Stimulated activated CD4-positive, alpha-beta T cell treated with anti-CD3 and anti-CD28 coated beads, Interleukin-4, amount 100 ng/mL, for 48 hours (primary cell): Measurements from ENCODE around the gene MSL3.

Source experiments
- DNase-seq, 2 donors: peaks; one replicate each; pipeline ENCODE4 v3.0.0-alpha.2; 2020; ENCODE audit warnings: low read depth in 2 of 2

Gene MSL3, protein sequence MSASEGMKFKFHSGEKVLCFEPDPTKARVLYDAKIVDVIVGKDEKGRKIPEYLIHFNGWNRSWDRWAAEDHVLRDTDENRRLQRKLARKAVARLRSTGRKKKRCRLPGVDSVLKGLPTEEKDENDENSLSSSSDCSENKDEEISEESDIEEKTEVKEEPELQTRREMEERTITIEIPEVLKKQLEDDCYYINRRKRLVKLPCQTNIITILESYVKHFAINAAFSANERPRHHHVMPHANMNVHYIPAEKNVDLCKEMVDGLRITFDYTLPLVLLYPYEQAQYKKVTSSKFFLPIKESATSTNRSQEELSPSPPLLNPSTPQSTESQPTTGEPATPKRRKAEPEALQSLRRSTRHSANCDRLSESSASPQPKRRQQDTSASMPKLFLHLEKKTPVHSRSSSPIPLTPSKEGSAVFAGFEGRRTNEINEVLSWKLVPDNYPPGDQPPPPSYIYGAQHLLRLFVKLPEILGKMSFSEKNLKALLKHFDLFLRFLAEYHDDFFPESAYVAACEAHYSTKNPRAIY

DNA sequence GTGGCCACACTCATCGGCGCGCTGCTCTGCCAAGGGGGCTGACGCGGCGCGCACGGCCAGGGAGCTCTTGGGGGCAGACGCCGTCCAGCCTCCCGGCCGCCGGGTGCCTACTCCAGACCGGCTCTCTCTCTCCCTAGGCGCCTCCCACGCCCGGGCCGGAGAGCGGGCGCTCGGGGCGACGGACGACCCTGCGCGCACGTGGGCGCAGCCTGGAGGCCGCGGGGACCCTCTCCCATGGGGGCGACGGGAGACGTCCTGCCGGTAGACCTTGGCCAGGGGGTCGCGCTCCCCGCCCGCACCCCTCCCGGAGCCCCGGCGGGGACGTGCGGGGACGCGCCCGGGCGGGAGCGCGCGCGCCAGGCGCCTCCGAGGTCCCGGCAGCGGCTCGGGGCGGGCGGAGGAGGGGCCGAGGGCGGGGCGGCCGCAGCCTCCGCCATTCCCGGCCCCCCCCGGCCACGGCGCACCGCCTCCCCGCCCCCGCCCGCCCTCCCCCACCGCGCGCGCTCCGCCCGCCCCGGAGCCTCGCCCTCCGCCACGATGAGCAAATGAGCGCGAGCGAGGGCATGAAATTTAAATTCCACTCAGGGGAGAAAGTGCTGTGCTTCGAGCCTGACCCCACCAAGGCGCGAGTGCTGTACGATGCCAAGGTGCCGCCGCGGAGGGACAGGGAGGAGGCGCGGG is at the start of gene MSL3:
Gene MSL3, plus strand, starts transcription at position 519 of the 681 bp plus-strand sequence. Its CDS starts 27 bp downstream, at position 546.
- DNase-seq, result peak in 1 of 2 donors; percentile 44

DNA sequence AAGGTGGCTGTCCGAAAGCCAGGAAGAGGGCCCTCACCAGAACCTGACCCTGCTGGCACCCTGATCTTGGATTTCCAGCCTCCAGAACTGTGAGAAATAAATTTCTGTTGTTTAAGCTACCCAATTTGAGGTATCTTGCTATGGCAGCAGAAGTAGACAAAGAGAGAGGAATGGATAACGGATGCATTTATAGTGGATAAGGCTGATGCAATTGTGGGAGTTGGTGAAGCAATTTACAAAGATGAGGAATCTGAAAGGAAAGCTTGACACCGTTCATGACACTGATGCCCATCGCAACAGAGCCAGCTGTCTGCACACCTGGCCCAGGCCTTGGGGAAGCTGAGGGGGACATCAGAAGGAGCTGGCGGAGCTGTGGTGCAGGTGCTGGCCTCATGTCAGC is 35.7 kb upstream of the MSL3 start:
- no peak for DNase-seq

- no peak for DNase-seq
These were observed 33.7 kb upstream of the MSL3 start for GRCh38 chrX:11724122-11725017.

GRCh38 chrX:11725631-11726442 is 32.2 kb upstream of the MSL3 start:
- DNase-seq, result no peak

DNA sequence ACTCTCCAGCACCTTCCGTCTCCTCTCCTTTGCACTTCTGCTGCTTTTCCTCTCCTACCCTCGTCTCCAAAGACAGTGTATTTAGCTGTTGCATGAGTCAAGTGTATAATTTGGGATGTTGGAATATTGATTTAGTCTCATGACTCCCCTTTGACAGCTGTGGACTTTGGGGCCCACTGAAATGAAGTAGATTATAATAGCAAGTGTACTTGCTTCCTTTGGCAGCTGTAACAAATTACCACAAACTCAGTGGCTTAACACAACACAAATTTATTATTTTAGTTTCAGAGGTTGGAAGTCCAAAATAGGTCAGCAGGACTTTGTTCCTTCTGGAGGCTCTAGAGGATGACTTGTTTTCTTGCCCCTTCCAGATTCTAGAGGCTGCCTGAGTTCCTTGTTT is 29.5 kb upstream of the MSL3 start:
- no peak for DNase-seq

- no peak for DNase-seq
These were observed 24.4 kb upstream of the MSL3 start for GRCh38 chrX:11733614-11734013.

DNA sequence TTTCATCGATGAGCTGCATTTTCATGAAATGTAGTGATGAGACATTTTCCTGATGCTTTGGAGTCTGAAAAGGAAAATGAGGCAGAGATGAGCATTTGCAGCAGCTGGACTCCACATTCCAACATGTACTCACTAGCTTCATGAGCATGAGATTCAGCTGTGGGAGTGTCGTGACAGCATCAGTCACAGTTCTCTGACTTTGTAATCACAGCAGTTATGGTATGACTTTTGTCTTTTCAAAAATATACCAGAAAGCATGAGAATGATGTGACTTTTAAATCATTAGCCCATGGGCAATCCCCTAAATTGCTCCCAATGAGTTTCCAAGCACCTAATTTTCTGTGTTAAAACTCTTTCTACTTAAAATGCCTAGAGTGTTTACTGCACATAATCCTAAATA is 18.3 kb upstream of the MSL3 start:
- DNase-seq, result no peak

DNA sequence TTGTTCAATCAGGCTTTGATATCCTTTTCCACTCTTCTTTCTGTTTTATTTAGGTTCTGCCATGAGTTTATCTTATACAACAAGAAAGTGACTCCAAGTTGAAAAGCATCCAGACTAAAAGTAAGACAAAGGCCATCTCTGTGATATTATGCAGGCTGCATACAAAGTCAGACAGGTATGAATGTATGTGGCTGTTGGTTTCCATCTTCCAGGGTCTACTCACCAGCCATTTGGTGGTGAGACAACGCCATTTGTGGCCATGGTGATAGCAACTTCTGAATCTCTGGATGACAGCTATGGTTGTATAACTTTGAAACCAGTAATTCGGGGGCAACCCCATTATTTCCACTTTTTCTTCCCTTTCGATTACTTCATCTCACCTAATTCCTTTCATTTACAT is 17.2 kb upstream of the MSL3 start:
- DNase-seq, result no peak

DNA sequence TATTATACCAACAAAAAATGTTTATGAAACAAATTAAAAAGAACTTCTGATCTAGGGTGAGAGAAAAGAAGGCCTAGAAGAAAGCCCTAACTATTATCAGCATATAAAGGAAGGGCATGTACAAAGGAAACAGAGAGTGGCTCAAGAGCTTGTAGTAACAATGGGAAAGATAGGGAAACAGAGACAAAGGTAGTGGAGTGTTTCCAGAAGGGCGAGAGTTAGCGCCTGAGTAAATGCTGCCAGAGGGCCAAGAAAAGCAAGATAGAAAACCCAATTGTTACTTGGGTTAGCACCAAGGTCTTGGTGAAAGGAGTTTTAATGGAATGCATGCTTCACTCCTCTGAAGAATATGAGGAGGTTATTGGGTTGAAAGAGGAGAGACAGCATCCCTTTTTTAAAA is 16.5 kb upstream of the MSL3 start:
- DNase-seq, result no peak

- no peak for DNase-seq
These were observed 12.2 kb upstream of the MSL3 start for GRCh38 chrX:11745881-11746280.

DNA sequence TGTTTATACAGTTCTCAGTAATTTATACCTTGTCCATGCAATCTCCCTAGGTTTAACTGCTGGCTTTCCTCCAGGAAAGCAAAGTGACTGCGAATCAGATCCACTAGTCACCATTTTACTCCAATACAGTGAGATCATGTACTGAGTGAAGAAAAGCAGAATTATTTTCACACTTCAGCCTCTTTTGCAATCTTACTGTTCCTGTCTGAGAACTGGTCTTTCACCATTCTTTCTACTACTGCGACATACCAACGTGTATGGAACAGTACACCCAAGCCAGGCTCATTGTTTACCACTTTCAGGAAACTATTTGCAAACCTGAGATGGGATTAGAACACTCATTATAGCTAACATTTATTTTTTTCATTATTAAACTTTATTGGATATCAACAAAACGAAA is 8.0 kb upstream of the MSL3 start:
- DNase-seq, result no peak

DNA sequence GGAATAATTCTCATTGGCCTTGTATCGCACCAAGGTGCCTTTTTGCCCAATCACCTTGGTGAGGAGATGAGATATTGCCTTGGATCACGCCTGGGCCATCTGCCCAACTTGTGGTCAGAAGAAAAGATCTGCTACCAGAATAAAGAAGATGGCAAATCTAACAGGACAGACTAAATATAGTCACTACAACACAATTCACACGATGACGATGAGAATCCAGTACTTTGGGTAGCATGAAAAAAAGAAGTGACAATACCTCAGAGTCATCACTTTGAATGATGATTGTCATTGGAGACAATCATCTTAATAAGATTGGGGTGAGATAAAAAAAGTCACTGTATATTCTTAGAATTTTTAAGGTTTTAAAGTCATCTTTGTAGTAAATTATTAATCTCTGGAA is 7.3 kb upstream of the MSL3 start:
- DNase-seq, result no peak

DNA sequence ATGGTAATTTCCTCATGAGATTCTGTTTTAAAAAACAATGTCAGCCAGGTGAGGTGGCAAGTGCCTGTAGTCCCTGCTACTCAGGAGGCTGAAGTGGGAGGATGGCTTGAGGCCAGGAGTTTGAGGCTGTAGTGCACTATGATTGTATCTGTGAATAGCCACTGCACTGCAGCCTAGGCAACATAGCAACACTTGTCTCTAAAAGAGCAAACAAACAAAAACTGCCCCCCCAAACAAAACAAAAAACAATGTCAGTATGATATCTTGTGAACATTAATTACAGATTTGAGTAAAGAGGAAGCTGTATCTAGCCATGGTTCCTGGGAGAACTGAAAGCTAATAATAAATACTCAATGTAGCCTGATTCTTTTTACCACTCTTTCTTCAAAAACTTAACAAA is 6.8 kb upstream of the MSL3 start:
- no peak for DNase-seq

- DNase-seq, result no peak
These were observed 4.4 kb upstream of the MSL3 start for GRCh38 chrX:11753668-11754067.

DNA sequence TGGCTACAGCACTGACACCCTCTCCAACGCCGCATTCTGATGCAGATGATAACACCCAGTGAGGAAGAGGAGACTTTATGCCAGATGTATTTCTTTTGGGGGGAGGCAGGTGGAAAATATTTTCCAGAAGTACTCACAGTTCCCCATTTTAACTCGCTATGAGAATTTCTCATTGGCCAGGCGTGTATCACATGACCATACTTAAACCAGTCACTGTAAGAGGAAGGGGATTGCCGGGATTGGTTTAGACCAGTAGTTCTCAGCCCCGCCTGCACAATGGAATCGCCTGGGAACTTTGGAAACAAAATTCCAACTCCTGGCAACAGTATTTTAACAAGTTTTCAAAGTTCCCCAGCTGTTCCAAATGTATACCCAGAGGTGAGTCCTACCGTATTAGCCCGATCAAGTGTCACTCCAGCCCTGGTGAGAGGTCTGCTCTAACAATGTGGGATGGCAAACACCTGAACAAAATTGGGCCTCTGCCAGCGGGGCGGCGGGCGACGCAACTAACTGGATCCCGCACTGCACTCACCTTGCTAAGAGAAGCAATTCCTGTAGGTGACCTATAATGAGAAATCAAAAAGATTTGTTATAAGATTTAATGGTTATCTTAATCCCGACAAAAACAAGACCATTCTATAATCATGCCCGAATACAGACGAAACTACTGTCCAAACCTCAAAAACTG is 2.9 kb upstream of the MSL3 start:
- DNase-seq, result no peak

GRCh38 chrX:11755724-11756123 is 2.3 kb upstream of the MSL3 start:
- DNase-seq, result no peak

GRCh38 chrX:11756354-11757318 is 1.4 kb upstream of the MSL3 start:
- no peak for DNase-seq

- DNase-seq, result no peak
These were observed 679 bp upstream of the MSL3 start for GRCh38 chrX:11757397-11757718.

DNA sequence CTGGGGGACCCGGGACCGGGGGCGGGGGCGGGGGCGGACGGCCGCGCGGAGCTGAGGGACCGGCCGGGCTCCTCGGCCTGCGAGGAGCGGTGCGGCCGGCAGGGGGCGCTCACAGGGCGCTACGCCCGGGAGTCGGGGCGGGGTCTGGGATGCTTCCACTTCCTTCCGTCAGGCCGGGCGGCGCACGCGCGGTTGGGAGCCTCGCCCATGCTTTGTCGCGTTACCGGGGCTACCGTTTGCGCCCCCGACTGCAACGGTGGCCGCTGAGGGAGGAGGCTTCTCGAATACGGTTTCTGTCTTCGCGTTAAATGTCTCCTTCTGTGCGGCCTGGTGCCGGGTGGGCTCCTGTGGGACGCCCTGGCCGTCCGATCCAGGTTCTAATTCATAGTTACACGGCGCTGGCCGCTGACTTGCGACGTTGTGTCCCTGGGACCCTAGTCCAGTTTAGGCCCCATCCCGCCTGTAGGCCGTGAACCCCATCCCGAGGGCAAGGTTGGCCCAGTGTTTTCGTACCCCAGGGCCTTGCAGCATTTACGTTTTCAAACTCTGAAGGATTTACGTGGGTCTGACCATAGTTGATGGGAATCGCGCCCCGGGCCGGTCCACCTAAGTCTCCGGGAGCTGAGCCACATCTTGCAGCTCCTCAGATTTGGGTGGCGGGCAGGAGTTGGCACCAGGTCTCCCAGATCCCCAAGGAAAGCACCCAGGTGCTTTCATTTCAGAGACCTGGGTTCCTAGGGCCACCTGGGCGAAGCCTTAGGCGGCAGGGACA is 549 bp downstream of the MSL3 start:
- DNase-seq, result peak; percentile 75 to 79
